ENCODE data around the gene CBR3.

CBR3 gene

DNA sequence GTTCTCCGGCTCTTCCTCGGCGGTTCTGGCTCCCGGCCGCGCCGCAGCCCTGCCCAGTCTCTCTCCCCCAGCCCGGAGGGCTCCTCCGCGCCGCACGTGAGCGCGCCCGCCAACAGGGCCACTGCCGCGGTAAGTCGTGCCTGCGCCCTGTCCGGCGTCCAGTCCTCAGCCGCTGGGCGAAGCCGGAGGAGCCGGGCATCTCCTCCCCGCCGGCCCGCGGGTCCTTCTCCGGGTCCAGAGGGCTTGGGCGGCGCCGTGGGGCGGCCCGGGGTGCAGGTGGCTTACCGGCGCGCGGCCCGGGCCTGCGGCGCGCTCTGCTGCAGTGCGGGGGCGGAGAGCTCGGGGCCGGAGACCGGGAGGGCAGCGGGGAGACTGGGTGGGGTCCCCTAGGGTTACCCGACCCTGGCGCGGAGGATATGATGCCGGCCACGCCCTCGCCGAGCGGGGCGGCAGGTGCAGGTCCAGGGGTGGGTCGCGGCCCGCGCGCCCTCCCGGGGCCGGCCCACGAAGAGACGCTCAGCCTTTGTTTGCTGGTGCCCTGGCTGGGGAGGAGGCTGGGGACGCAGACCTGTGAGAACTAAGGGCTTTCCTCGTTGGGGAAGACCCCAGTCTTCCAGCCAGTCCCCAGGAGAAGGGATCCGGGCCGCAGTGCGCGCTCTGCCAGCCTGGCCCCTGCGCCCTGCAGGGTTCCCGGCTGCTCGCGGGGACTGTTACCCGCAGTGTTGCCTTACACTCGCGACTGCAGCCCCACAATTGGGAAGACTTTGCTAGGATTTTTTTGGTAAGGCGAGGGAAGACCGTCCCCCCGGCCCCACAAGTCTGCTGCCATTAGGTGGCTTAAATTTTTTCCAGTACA, 22.2 kb downstream of the CBR3 start, which contains the start of gene DOP1B:
Gene DOP1B, plus strand, starts transcription at position 10 of the 856 bp plus-strand sequence. CDS start 7,910 bp downstream, outside the sequence.
- no peak for DNase-seq

DNA sequence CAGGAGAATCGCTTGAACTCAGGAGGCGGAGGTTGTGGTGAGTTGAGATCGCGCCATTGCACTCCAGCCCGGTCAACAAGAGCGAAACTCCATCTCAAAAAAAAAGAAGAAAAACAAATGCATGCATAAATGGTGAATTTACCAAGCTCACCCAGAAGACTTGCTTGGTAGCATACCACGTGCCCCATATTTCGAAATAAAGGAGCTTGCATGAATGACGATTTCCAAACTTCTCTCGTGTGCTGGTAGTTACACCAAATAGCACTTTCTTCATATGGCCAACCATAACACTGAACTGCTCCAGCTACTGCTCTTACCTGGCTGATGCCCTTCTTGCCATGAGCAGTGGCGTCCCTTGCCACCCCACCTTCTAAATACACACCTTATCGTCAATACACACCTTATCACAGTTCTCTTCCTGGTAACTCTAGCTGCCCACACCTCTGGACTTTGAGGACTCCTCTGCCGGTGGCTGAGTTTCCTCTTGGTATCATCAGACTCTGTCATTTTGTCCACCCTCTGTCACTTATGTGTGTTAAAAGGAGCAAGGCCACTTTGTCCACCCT, 24.6 kb downstream of the CBR3 start:
- DNase-seq, result no peak

DNA sequence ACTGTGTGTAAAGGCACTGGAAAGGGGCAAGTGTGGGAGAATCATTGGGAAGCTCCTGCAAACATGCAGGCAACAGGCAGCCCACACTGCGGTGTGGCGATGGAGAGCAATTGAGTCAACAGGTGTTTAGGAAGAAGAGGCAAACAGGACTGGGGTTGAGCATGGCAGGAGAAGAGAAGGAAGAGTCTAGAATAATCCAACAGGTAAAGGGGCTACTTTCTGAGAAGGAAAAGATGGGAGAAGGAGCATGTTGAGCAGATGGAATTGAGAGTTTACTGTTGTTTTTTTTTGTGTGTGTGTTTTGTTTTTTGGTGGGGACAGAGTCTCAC, 25.9 kb downstream of the CBR3 start:
- DNase-seq, result no peak

DNA sequence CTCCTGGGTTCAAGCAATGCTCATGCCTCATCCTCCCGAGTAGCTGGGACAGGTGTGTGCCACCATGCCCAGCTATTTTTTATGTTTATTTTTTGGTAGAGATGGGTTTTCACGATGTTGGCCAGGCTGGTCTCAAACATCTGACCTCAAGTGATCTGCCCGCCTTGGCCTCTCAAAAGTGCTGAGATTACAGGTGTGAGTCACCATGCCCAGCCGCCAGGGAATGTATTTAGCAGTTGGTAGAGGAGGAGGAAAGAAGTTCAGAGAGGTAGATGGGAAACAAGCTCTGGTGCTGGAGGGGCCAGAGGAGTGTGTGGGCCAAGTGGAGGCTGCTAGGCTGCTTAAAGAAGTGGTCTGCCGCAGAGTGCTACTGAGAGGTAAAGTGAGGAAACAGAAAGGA, 27.8 kb downstream of the CBR3 start:
- DNase-seq, result no peak

DNA sequence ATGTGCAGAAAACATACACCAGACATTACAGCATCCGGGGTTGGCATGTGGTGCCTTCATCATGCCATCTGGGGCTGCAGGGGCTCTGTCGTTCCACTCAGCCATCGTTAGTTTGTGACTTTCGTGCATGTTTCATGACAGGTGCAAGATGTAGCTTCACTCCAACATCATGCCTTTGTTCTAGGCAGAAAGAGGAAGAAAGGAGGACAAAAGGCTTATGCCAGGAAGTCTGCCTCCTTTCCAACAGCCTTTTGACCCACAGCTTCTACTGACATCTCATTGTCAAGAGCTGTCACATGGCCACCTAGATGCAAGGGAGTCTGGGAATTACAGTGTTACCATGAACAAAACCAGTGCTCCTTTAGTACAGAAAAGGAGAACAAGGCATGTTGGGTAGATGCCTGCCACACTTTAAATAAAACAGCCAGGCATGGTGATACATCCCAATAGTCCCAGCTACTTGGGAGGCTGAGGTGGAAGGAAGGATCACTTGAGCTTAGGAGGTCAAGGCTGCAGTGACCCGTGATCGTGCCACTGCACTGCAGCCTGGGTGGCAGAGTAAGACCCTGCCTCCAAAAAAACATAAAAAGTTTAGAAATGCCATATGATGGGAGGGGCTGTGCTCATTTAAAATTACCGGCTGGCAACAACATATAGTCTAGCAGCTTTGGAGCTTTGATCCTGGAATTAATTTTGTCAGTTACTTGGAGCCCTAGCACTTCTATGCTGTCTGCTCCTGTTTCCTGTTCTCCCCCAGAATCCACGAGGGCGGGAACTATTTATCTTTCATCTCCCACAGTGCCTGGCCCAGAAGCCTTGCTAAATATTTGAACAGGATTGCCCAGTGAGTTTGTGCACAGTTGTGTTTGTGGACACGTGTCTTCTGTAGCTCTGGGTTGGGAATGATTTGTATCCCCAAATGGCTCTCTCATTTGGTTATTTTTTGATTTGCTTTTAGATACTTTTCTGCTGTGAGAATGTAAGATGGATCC, 29.2 kb downstream of the CBR3 start:
- DNase-seq, result peak; percentile 29

DNA sequence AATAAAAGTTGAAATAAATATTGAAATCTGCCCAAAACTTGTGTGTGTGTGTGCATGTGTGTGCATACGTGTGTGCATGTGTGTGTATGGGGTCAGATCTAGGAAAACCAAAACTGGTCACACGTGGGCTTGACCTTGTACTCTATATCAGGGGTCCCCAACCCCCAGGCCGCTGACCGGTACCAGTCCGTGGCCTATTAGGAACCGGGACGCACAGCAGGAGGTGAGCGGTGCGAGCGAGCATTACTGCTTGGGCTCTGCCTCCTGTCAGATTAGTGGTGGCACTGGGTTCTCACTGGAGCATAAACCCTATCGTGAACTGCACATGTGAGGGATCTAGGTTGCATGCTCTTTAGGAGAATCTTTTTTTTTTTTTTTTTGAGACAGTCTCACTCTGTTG, 30.5 kb downstream of the CBR3 start:
- DNase-seq, result no peak

DNA sequence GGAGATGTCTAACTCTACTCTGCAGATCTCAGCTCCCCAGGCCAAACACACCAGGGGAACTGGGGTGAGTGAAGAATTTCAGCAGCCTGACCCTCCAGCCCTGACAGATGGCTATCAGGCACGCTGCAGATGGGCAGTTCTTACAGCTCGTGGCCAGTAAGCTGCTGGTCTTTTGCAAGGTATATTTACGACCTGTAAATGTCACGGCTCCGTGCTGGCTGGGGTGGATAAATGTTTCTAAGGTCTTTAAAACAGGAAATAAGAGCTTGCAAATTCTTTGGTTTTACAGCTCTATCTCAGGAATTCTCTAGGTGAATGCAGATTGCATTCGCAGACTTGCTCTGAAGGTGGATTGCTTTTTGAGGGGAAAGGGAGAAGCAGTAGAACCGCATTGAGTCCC, 31.8 kb downstream of the CBR3 start:
- DNase-seq, result no peak

DNA sequence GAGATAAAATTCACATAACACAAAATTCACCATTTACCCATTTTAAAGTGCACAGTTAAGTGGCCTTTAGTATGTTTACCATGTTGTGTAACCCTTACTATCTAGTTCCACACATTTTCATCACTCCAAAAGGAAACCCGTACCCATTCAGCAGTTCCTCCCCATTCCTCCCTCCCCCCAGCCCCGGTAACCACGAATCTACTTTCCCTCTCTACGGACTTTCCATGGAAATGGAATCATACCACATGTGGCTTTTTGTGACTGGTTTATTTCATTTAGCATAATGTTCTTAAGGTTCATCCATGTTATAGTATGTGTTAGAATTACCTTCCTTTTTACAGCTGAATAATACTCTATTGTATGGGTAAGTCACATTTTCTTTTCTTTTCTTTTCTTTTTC, 32.7 kb downstream of the CBR3 start:
- no peak for DNase-seq

DNA sequence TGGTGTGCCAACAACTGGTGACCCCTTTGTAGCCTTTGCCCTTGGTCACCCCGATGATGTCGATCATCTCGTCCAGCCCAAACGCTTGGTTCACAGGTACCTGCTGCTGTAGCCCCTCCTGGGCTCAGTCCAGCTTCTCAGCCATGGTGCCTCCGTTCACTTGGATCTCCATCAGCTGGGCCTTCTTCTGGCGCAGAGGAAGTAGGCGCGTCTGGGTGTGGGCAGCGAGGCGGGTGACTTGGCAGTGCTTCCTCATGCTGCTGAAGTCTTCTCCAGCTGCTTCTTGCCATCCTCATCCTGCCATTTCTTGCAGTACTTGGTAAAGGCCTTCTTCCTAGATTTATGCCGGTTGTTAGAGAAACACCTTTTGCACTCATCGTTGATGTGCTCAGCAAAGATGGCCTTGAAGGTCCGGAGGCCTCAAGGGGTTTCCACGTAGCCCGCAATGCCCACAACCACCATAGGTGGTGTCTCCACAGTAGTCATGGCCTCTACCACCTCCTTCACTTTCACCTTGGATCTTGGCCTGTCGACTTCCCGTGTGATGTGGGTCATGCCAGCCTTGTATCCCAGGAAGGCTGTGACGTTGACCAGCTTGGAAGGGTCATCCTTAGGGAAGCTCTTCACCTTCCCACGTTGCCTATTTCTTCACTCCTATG, 34.7 kb downstream of the CBR3 start:
- DNase-seq, result no peak

DNA sequence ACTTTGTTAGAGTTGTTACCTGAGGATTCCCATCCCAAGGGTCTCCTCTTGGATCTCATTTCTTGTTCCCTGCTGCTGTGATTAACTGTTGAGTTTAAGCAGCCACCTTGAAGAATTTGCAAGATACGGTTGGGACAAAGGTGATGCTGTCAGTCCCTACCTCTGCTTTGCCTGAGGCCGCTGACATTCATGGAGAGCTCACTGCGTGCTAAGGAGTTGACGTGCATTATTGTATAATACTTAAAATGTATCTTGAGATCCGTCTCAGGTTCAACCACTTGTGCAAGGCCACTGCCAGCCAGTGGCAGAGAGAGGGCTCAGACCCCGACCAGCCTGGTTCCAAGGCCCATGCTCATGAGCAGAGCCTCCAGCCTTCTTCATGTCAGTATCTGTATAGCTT, 35.9 kb downstream of the CBR3 start:
- DNase-seq, result no peak

DNA sequence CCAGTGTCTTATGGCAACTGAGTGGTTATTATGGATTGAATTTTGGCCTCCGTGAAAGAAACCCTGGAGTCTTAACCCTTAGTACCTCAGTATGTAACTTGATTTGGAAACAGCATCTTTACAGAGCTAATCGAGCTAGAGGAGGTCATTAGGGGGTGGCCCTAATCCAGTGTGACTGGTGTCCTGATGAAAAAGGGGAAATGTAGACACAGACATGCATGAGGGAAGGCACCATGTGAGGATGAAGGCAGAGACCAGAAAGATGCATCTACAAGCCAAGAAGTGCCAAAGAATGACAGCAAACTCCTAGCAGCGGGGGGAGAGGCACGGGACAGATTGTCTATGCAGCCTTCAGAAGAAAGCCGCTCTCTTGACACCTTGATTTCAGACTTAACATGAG, 36.5 kb downstream of the CBR3 start:
- DNase-seq, result no peak

DNA sequence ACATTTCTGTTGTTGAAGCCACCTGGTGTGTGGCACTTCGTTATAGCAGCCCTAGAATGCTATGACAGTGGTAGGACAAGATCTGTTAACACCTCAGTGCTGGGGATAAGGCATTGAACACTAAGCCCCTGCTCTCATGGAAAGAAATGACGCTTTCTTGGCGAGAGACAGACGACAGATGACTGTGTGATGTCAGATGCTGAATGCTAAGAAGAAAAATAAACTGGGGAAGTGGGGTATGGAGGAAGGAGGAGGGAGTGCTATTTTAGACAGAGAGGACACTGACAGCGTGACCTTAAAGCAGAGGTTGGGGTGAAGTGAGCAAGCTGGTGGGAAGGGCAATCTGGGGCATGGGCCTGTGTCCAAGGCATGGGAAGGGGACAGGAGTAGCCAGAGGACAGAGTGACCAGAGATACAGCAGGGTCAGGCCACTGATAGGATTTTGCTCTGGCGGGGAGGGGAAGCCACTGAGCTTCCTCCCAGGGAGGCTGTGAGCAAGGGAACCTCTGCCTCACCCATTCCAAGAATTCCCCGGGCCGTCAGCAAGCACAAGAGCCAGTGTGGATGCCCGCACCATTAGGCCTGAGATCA, 37.0 kb downstream of the CBR3 start:
- no peak for DNase-seq

DNA sequence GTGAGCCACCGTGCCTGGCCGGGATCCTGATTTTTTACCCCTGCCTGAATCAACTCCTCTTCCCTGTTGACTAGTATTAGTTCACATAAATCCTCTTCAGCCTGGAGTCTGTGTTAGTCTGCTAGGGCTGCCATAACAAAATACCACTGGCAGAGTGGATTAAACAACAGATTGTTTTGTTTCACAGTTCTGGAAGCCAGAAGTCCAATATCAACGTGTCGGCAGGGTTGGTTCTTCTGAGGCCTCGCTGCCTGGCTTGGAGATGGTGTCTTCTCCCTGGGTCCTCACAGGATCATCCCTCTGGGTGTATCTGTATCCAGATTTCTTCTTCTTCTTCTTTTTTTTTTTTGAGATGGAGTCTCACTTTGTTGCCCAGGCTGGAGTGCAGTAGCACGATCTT, 39.9 kb downstream of the CBR3 start:
- no peak for DNase-seq

DNA sequence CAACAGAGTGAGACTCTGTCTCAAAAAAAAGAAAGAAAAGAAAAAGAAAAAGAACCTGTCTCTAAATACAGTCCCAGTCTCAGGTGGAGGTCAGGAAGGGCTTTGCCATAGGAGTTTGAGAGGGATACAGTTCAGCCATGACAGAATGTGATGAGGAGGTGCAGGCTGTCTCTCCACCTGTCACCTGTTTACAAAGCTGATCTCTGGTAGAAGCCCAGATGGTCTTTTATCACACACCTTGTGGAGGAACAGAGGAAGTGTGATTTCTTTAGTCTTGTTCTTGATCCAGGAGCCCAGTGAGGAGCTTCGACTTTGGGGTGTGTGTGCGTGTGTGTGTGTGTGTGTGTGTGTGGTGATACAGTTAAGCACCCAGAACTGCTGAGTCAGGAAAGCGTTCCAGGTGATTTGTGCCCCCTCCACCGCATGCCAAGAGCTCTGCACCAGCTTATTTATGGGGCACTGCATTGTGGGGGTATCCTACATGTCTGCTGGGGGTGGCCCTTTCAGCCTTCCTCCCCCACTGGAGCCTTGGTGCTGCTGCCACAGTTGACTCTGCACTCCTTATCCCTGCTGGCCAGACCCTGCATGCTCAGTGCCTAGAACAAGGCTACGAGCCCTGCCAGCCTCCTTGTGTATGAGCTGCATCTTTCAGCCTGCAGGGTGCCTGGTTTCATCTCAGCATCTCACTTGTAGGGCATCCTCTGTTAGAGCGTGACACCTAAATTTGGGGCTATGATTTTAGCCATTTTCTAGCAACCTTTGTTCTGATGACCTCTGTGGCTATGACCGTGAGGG, 41.1 kb downstream of the CBR3 start:
- peak; percentile 17 for DNase-seq

DNA sequence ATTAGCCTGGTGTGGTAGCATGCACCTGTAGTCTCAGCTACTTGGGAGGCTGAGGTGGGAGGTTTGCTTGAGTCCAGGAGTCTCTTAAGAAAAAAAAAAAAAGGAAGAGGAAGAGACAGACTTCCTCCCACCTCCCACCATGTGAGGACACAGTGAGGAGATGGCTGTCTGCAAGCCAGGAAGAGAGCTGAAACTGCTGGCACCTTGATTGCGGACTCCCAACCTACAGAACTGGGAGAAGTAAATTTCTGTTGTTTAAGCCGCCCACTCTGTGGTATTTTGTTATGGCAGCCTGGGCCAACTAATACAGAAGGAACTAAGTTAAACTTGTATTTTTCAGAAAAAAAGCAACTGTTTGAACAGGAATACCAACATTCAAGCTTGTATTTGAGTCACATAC, 43.5 kb downstream of the CBR3 start:
- DNase-seq, result no peak

DNA sequence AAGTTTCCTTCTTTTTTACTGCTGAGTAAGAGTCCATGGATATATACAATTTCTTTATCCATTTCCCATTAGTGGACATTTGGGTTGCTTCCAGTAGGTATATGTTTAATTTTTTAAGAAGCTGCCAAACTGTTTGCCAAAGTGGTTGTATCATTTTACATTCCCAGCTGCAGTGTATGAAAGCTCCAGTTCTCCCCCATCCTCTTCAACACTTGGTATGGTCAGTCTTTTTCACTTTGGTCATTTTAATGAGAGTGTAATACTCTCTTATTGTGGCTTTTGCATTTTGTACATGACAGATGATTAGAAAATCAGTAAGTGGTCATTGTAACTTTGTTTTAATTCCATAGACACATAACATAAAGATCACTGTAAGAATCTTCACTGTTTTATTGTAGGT, 44.3 kb downstream of the CBR3 start:
- DNase-seq, result no peak

DNA sequence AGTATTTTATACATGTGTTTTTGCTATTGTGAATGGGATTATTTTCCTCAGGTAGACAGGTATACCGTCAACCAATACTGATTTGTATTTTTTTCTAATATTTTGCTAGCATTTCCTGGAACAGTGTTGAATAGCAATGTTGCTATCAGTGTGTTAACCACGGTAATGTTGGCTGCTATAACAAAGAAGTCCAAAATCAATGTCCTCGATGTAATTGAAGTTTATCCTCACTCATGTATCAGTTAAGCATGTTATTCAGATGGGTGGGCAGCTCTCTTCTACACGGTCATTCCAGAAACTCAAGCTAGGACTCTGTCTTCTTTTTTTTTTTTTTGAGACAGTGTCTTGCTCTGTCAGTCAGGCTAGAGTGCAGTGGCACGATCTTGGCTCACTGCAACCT, 46.1 kb downstream of the CBR3 start:
- DNase-seq, result no peak

DNA sequence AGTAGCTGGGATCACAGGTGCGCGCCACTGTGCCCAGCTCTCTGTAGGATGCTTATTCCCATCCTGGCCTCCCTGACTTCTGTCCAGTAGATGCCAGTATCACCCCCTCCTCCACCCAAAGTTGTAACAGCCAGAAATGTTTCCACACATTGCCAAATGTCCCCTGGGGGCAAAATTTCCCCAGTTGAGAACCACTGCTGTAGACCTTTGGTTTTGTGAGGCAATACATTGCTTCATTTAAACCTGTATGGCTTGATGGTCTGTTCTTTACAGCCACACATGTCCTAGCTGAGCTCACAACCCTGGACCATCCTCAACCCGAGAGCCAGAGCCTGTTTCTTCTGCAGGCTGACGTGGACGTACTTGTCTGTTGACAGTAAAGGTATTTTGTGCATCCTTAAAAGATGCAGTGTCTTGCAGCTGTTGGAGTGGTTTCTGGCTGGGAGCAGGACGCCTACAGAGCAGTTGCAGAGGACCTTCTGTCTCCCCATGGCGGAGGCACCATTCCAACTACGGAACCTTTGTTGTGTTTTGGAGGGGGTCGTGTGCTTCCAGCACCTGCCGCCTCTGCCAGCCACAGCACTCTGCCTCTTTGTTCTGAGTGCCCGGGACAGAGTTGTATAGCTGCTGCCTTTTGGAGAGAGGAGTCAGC, 48.4 kb downstream of the CBR3 start:
- DNase-seq, result peak; percentile 3

DNA sequence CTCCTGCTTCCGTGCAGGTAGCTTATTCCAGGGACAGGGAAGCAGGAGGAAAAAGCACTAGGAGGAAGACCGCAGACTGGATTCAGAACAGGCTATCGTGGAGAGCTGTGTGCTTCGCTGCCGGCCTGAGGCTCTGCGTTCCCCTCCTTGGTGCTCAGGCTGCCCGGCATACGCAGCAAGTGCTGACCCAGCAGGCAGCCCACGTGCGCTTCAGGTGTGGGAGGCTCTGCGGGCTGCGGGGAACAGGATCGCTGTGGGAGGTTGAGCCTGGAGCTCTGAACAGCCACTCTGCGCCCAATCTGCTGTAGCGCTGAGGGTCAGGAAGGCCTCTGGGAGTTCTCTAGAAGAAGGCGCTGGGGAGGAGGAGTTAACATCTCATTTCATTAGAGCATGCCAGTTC, 49.7 kb downstream of the CBR3 start:
- DNase-seq, result no peak

DNA sequence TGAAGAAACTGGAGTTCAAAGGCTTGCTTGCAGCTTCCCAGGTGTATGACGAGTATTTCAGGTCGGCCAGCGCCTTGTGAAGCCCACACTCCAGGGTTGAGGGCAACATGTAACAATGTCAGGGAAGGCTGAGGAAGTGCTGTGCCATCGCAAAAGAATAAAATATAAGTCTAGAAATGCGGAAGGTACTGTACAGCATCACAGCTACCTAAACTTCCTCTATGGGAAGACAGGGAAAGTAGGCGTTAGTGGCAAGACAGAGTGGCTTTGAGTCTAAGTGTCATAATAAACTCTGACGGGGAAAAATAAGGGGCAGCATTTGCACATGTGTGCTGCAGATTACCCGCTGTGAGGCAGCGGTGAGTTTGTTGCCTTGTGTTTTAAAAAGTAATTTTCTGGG, 50.6 kb downstream of the CBR3 start:
- DNase-seq, result no peak

DNA sequence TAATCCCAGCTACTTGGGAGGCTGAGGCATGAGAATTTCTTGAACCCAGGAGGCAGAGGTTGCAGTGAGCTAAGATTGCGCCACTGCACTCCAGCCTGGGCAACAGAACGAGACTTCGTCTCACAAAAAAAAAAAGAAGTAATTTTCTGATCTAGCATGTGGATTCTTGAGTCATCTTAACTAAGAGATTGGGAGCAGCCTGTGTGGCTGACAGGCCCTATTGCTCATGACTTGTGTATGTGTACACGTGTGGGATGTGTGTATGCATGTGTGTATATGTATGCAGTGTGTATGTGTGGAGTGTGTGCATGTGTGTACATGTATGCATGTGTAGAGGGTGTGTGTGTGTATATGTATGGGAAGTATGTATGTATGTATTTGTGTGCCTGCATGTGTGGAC, 51.2 kb downstream of the CBR3 start:
- DNase-seq, result no peak
